ENCODE data around the gene SLC39A9. TPM values are rescaled to one million over a fixed set of nuclear protein-coding genes. Genes with fewer than 3 reads are reported as not detected.

Gene SLC39A9
- polyA plus RNA-seq, 2 of the 4 experiments (the other 2 are of a cell fraction): 41.7 to 116 TPM

DNA sequence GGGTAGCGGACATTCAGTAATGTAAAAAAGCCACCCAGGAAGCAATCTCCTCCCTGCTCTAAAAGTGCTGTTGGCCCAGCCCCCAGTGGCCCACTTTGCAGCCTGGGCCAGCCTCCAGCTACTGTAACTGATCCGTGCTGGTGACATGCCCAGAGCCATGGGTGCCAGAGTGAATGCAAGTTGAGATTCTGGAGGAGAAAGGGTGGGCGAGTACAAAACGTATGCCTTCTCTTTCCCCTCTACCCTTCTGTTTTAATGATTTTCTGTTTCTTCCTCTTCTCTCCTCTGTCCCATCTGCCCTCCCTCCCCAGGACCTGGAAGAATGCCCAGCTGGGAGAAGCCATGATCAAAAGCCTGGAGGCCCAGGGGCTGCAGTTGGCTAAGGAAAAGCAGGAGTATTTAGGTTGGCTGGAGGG lies 102.9 kb downstream of the SLC39A9 start:
- Histone ChIP-seq H3K4me2 (no peak overlapping the region), H3K4me3 (no peak overlapping the region), H3K9me3 (no peaks in the 10 kb centered on the region), H3K4me1 (no peaks in the 10 kb centered on the region), H3K27ac (no peak overlapping the region)
- ATAC-seq (no peak), DNase-seq (ENCODE audit: low read depth in 1 of 2, low spot score in 1 of 2) (no peak), FAIRE-seq (no peak)
- POLR2A ChIA-PET: no interaction called here
- no peak for TF ChIP-seq NR3C1 (IDR thresholded peaks at IDR 0.05)
- TF ChIP-seq BCL3 (IDR thresholded peaks at IDR 0.05): no peak
- TF ChIP-seq EP300 (IDR thresholded peaks at IDR 0.05): no peak
- no peak for TF ChIP-seq KDM1A (IDR thresholded peaks at IDR 0.05; ENCODE audit: low read depth)
- TF ChIP-seq ZNF302 (CRISPR knock-in tag; IDR thresholded peaks at IDR 0.05): no peak
- no peak for TF ChIP-seq CHD2 (IDR thresholded peaks at IDR 0.05; ENCODE audit: low read length, partially characterized antibody)
- TF ChIP-seq KDM5A (IDR thresholded peaks at IDR 0.05): no peak
- TF ChIP-seq, protein P1, sequence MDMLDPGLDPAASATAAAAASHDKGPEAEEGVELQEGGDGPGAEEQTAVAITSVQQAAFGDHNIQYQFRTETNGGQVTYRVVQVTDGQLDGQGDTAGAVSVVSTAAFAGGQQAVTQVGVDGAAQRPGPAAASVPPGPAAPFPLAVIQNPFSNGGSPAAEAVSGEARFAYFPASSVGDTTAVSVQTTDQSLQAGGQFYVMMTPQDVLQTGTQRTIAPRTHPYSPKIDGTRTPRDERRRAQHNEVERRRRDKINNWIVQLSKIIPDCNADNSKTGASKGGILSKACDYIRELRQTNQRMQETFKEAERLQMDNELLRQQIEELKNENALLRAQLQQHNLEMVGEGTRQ (IDR thresholded peaks at IDR 0.05): no peak
- TF ChIP-seq MYC (IDR thresholded peaks at IDR 0.05; ENCODE audit: borderline replicate concordance, low read length): no peak
- no peak for TF ChIP-seq PBX3 (IDR thresholded peaks at IDR 0.05)
- TF ChIP-seq HOXB13 (CRISPR knock-in tag; IDR thresholded peaks at IDR 0.05; ENCODE audit: low read depth): no peak
- no peak for TF ChIP-seq EHF (CRISPR knock-in tag; IDR thresholded peaks at IDR 0.05)
- TF ChIP-seq EHMT2 (IDR thresholded peaks at IDR 0.05; ENCODE audit: low read depth): no peak
- TF ChIP-seq, protein P2, sequence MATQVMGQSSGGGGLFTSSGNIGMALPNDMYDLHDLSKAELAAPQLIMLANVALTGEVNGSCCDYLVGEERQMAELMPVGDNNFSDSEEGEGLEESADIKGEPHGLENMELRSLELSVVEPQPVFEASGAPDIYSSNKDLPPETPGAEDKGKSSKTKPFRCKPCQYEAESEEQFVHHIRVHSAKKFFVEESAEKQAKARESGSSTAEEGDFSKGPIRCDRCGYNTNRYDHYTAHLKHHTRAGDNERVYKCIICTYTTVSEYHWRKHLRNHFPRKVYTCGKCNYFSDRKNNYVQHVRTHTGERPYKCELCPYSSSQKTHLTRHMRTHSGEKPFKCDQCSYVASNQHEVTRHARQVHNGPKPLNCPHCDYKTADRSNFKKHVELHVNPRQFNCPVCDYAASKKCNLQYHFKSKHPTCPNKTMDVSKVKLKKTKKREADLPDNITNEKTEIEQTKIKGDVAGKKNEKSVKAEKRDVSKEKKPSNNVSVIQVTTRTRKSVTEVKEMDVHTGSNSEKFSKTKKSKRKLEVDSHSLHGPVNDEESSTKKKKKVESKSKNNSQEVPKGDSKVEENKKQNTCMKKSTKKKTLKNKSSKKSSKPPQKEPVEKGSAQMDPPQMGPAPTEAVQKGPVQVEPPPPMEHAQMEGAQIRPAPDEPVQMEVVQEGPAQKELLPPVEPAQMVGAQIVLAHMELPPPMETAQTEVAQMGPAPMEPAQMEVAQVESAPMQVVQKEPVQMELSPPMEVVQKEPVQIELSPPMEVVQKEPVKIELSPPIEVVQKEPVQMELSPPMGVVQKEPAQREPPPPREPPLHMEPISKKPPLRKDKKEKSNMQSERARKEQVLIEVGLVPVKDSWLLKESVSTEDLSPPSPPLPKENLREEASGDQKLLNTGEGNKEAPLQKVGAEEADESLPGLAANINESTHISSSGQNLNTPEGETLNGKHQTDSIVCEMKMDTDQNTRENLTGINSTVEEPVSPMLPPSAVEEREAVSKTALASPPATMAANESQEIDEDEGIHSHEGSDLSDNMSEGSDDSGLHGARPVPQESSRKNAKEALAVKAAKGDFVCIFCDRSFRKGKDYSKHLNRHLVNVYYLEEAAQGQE (IDR thresholded peaks at IDR 0.05): no peak
- 69% methylated on average over 4 of the region's 4 CpGs for WGBS (ENCODE audit: missing lambda C conversion rate)
- CTCF ChIA-PET: interaction anchor here (1.4 to 1.7 kb wide), 3 partner anchors 14 to 260 kb away, joined by 3 to 4 read pairs (median 3); no protein-coding TSS in a partner anchor

- no peak overlapping the region for H3K4me3 ChIP-seq
- no peak overlapping the region for H3K4me2 ChIP-seq
- no peak overlapping the region for H3K27ac ChIP-seq
- no peaks in the 10 kb centered on the region for H3K4me1 ChIP-seq
- no peaks in the 10 kb centered on the region for H3K9me3 ChIP-seq
- no peak for ATAC-seq
- FAIRE-seq: no peak
- CTCF ChIA-PET: interaction anchor here (0.9 to 5.6 kb wide), 8 partner anchors 11 to 80 kb away, joined by 3 to 42 read pairs (median 9); partner anchors contain the start of genes CCDC177 and PLEKHD1
- DNase-seq (ENCODE audit: low read depth in 1 of 2, low spot score in 1 of 2): no peak
- no peak for TF ChIP-seq ZSCAN20 (CRISPR knock-in tag; IDR thresholded peaks at IDR 0.05)
- TF ChIP-seq, protein P3, sequence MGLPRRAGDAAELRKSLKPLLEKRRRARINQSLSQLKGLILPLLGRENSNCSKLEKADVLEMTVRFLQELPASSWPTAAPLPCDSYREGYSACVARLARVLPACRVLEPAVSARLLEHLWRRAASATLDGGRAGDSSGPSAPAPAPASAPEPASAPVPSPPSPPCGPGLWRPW (IDR thresholded peaks at IDR 0.05): no peak
- TF ChIP-seq CBX2 (IDR thresholded peaks at IDR 0.05; ENCODE audit: borderline replicate concordance, low read depth): no peak
- no peak for TF ChIP-seq ZC3H11A (IDR thresholded peaks at IDR 0.05)
- TF ChIP-seq FOSB (CRISPR knock-in tag; IDR thresholded peaks at IDR 0.05): no peak
- TF ChIP-seq HOXB5 (CRISPR knock-in tag; IDR thresholded peaks at IDR 0.05): no peak
- TF ChIP-seq ELK1 (IDR thresholded peaks at IDR 0.05; ENCODE audit: low read depth, low read length): no peak
- TF ChIP-seq EP300 (IDR thresholded peaks at IDR 0.05): no peak
- TF ChIP-seq EHMT2 (IDR thresholded peaks at IDR 0.05; ENCODE audit: low read depth): no peak
- no peak for TF ChIP-seq CHD2 (IDR thresholded peaks at IDR 0.05; ENCODE audit: low read length, partially characterized antibody)
- no peak for TF ChIP-seq SREBF2 (IDR thresholded peaks at IDR 0.05)
- no peak for TF ChIP-seq ATOH8 (CRISPR knock-in tag; IDR thresholded peaks at IDR 0.05; ENCODE audit: low read depth)
- TF ChIP-seq TFCP2L1 (CRISPR knock-in tag; IDR thresholded peaks at IDR 0.05): no peak
- TF ChIP-seq POLR2A (IDR thresholded peaks at IDR 0.05; ENCODE audit: low read length): no peak
- no peak for TF ChIP-seq BCL3 (IDR thresholded peaks at IDR 0.05)
- TF ChIP-seq NR3C1 (IDR thresholded peaks at IDR 0.05): no peak
- POLR2A ChIA-PET: no interaction called here
- 94% methylated on average over 1 of the region's 1 CpG for WGBS (ENCODE audit: missing lambda C conversion rate)
Measured at GRCh38 chr14:69504775-69505174, 106.3 kb downstream of the SLC39A9 start.
